Measurements from ENCODE around the gene SHMT2. TPM values are rescaled to one million over a fixed set of nuclear protein-coding genes. Genes with fewer than 3 reads are reported as not detected.
A peak's percentile ranks its signal among the peaks of the same experiment; 100 is the strongest.
"Not testable (repeated sequence)": the region's sequence is repeated elsewhere in the genome, so short reads cannot be mapped to it uniquely, and the experiment has no call there.

The SHMT2 gene
- total and polyA plus RNA-seq, 2 donors from 2014 or later = 49.3 to 70.1 TPM

DNA sequence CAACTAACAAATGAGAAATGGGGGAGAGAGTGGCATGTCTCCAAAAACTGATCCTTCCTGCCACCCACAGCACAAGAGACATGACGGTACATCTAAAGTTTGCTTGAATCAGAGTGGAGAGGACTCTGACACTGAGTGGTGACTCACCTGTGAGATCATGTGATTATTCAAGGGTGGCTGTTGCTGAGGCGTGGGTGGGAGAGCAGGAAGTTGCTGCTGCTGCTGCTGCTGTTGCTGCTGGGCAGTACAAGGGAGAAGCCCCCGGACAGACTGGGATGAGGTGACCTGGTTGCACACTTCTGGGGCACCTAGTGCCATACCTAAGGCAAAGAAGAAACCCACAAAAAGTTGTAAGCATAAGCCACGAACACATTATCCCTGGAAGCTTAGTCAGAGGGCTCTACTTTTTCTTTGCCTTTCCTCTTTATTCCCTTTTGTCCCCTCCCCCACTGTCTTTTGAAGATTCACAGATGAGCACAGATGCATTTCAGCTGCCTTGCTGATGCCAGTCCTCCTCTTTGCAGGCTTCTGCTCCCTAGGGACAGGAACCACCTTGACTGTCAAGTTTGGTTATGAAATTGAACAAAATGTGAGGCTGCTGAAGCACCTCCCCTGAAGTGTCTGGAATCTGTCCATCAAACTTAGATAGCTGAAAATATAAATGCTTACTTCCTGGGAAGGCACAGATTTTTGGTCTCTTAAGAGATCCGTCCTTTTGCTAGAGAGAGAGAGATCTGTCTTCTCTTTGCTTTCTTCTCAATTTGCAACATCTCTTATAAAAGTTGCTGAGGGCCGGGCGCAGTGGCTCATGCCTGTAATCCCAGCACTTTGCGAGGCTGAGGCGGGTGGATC is 50.9 kb downstream of the SHMT2 start:
- Histone ChIP-seq H3K27ac (ENCODE audit: low read depth in 2 of 2, low read length in 2 of 2) (peak overlapping the region in 1 of 2 donors; percentile 7), H3K4me3 (ENCODE audit: low read length in 3 of 3) (no peak overlapping the region), H3K9ac (ENCODE audit: low read length in 3 of 3) (no peak overlapping the region), H3K4me1 (ENCODE audit: control insufficient read depth in 2 of 3, insufficient read depth in 2 of 3, low read depth in 1 of 3, low read length in 3 of 3) (no peaks in the 10 kb centered on the region), H3K36me3 (ENCODE audit: control insufficient read depth in 2 of 3, insufficient read depth in 3 of 3, low read length in 3 of 3) (peaks cover 8 to 30% (median 21%) of the 10 kb centered on the region in 3 donors), H3K27me3 (ENCODE audit: control insufficient read depth, insufficient read depth, low read length) (no peaks in the 10 kb centered on the region), H3K9me3 (ENCODE audit: control insufficient read depth in 2 of 3, insufficient read depth in 1 of 3, low read length in 3 of 3) (no peaks in the 10 kb centered on the region)
- FAIRE-seq = no peak
- peak; percentile 38 to 75 (median 54) for DNase-seq
- TF ChIP-seq, protein P1, sequence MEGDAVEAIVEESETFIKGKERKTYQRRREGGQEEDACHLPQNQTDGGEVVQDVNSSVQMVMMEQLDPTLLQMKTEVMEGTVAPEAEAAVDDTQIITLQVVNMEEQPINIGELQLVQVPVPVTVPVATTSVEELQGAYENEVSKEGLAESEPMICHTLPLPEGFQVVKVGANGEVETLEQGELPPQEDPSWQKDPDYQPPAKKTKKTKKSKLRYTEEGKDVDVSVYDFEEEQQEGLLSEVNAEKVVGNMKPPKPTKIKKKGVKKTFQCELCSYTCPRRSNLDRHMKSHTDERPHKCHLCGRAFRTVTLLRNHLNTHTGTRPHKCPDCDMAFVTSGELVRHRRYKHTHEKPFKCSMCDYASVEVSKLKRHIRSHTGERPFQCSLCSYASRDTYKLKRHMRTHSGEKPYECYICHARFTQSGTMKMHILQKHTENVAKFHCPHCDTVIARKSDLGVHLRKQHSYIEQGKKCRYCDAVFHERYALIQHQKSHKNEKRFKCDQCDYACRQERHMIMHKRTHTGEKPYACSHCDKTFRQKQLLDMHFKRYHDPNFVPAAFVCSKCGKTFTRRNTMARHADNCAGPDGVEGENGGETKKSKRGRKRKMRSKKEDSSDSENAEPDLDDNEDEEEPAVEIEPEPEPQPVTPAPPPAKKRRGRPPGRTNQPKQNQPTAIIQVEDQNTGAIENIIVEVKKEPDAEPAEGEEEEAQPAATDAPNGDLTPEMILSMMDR (IDR thresholded peaks at IDR 0.05; ENCODE audit: borderline replicate concordance, extremely low read depth, insufficient read depth) = no peak
- intact Hi-C loops (cut with DNase I) = no loop called here

DNA sequence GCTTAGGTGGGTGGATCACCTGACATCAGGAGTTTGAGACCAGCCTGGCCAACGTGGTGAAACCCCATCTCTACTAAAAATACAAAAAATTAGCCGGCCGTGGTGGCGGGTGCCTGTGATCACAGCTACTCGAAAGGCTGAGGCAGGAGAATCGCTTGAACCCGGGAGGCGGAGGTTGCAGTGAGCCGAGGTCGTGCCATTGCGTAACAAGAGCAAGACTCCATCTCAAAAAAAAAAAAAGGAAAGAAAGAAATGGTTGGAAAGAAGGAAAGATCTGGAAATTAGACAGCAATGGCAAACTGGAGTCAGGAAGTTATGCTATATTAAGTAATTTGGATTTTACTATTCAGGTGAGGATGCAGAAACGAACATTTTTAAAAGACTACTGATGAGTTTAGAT is 52.6 kb downstream of the SHMT2 start:
- H3K27me3 ChIP-seq (ENCODE audit: control insufficient read depth, insufficient read depth, low read length); H3K9me3 ChIP-seq (ENCODE audit: control insufficient read depth in 2 of 3, insufficient read depth in 1 of 3, low read length in 3 of 3); H3K9ac ChIP-seq (ENCODE audit: low read length in 3 of 3); intact Hi-C loops (cut with DNase I); FAIRE-seq; H3K4me1 ChIP-seq (ENCODE audit: control insufficient read depth in 2 of 3, insufficient read depth in 2 of 3, low read depth in 1 of 3, low read length in 3 of 3); DNase-seq; H3K27ac ChIP-seq (ENCODE audit: low read depth in 2 of 2, low read length in 2 of 2); H3K4me3 ChIP-seq (ENCODE audit: low read length in 3 of 3): not testable (repeated sequence)
- peaks cover 9 to 33% (median 25%) of the 10 kb centered on the region in 3 donors for H3K36me3 ChIP-seq (ENCODE audit: control insufficient read depth in 2 of 3, insufficient read depth in 3 of 3, low read length in 3 of 3)

Small RNA genes within 50 kb of the gene (microRNA-seq; reads per million reads assigned to microRNA genes)
- not detected for gene MIR1228

Other genes starting within 250 kb of the SHMT2 start
- 6.6 TPM for gene ZBTB39, start 223.2 kb upstream of the SHMT2 start, total RNA-seq
- gene ZBTB39, start 223.2 kb upstream of the SHMT2 start, polyA plus RNA-seq (ENCODE audit: insufficient read depth, low read depth, low replicate concordance) = 1.4 TPM
- gene TAC3, start 213.2 kb upstream of the SHMT2 start, total RNA-seq = not detected
- not detected for gene TAC3, start 213.2 kb upstream of the SHMT2 start, polyA plus RNA-seq (ENCODE audit: insufficient read depth, low read depth, low replicate concordance)
- 0.25 TPM for gene MYO1A, start 179.6 kb upstream of the SHMT2 start, total RNA-seq
- gene MYO1A, start 179.6 kb upstream of the SHMT2 start, polyA plus RNA-seq (ENCODE audit: insufficient read depth, low read depth, low replicate concordance) = 0.77 TPM
- 10.3 TPM for gene NEMP1, start 150.9 kb upstream of the SHMT2 start, total RNA-seq
- gene NEMP1, start 150.9 kb upstream of the SHMT2 start, polyA plus RNA-seq (ENCODE audit: insufficient read depth, low read depth, low replicate concordance) = 2.1 TPM
- gene NAB2, start 140.6 kb upstream of the SHMT2 start, total RNA-seq = 28.0 TPM
- gene NAB2, start 140.6 kb upstream of the SHMT2 start, polyA plus RNA-seq (ENCODE audit: insufficient read depth, low read depth, low replicate concordance) = 13.9 TPM
- 232 TPM for gene STAT6, start 118.3 kb upstream of the SHMT2 start, total RNA-seq
- gene STAT6, start 118.3 kb upstream of the SHMT2 start, polyA plus RNA-seq (ENCODE audit: insufficient read depth, low read depth, low replicate concordance) = 74.8 TPM
- 121 TPM for gene LRP1, start 101.2 kb upstream of the SHMT2 start, total RNA-seq
- gene LRP1, start 101.2 kb upstream of the SHMT2 start, polyA plus RNA-seq (ENCODE audit: insufficient read depth, low read depth, low replicate concordance) = 18.7 TPM
- gene LRP1-AS, start 82.1 kb upstream of the SHMT2 start, total RNA-seq = not detected
- gene LRP1-AS, start 82.1 kb upstream of the SHMT2 start, polyA plus RNA-seq (ENCODE audit: insufficient read depth, low read depth, low replicate concordance) = not detected
- gene NXPH4, start 12.9 kb upstream of the SHMT2 start, total RNA-seq = 0.16 TPM
- gene NXPH4, start 12.9 kb upstream of the SHMT2 start, polyA plus RNA-seq (ENCODE audit: insufficient read depth, low read depth, low replicate concordance) = 0.71 TPM
- 3.1 TPM for gene STAC3, start 21.5 kb downstream of the SHMT2 start, total RNA-seq
- gene STAC3, start 21.5 kb downstream of the SHMT2 start, polyA plus RNA-seq (ENCODE audit: insufficient read depth, low read depth, low replicate concordance) = 1.5 TPM
- 67.3 TPM for gene R3HDM2, start 201.3 kb downstream of the SHMT2 start, total RNA-seq
- gene R3HDM2, start 201.3 kb downstream of the SHMT2 start, polyA plus RNA-seq (ENCODE audit: insufficient read depth, low read depth, low replicate concordance) = 16.5 TPM
- not detected for gene INHBC, start 205.1 kb downstream of the SHMT2 start, total RNA-seq
- gene INHBC, start 205.1 kb downstream of the SHMT2 start, polyA plus RNA-seq (ENCODE audit: insufficient read depth, low read depth, low replicate concordance) = not detected
- gene INHBE, start 225.6 kb downstream of the SHMT2 start, total RNA-seq = 0.19 TPM
- gene INHBE, start 225.6 kb downstream of the SHMT2 start, polyA plus RNA-seq (ENCODE audit: insufficient read depth, low read depth, low replicate concordance) = 0.30 TPM
- gene GLI1, start 230.1 kb downstream of the SHMT2 start, total RNA-seq = 2.8 TPM
- 1.4 TPM for gene GLI1, start 230.1 kb downstream of the SHMT2 start, polyA plus RNA-seq (ENCODE audit: insufficient read depth, low read depth, low replicate concordance)

All from kidney (tissue), 14 donors.